HepG2 (cell line): ENCODE data around the gene CORO1A. TPM values are rescaled to one million over a fixed set of nuclear protein-coding genes. Genes with fewer than 3 reads are reported as not detected.

Source experiments
- BHLHE40 ChIP-seq: IDR thresholded peaks from 2 replicates; pipeline ENCODE4 v1.6.1; 2011; ENCODE audit warnings: low read length, improper control_type of control experiment
- CSRNP2 ChIP-seq: sonication (generic); formaldehyde crosslinking; conservative IDR thresholded peaks from 2 replicates; pipeline ENCODE4 v1.8.0; 2022; ENCODE audit warnings: low read depth, missing genetic modification reagents
- GATAD2A ChIP-seq: IDR thresholded peaks from 2 replicates; pipeline ENCODE4 v1.6.1; 2016
- GLMP ChIP-seq: sonication (generic); formaldehyde crosslinking; IDR thresholded peaks from 2 replicates; pipeline ENCODE4 v1.9.0; 2021; ENCODE audit warnings: missing genetic modification reagents, mild to moderate bottlenecking, borderline replicate concordance
- IKZF1 ChIP-seq: fragments of 450-650 bp; IDR thresholded peaks from 2 replicates; pipeline ENCODE4 v1.7.1; 2016
- PRDM15 ChIP-seq: sonication (generic); formaldehyde crosslinking; IDR thresholded peaks from 2 replicates; pipeline ENCODE4 v1.4.0; 2020; ENCODE audit warnings: missing genetic modification reagents
- THAP8 ChIP-seq: sonication (generic); formaldehyde crosslinking; IDR thresholded peaks from 2 replicates; pipeline ENCODE4 v1.5.1; 2020; ENCODE audit warnings: missing genetic modification reagents, mild to moderate bottlenecking, borderline replicate concordance
- ZNF567 ChIP-seq: sonication (generic); formaldehyde crosslinking; IDR thresholded peaks from 2 replicates; pipeline ENCODE4 v1.8.1; 2023; ENCODE audit warnings: mild to moderate bottlenecking, missing genetic modification reagents, borderline replicate concordance
- polyA plus RNA-seq, 8 experiments: library from polyadenylated mRNA; depleted of rRNA in 3 of 8; stranded (reverse) in 7 of 8; unstranded in 1 of 8; fragments of >200 nt; fragmentation: Illumina TruSeq in 4 of 8; extraction: Trizol in 4 of 8; gene quantifications; 2 replicates each; pipeline versions ENCODE4 v1.2.1 to v1.2.3, GENCODE V29; 2011 to 2016; ENCODE audit warnings: low read depth in 4 of 8, missing spikeins in 1 of 8, mixed read lengths in 1 of 8; ENCODE audit not compliant: insufficient read depth in 1 of 8
- total RNA-seq, 5 experiments: library from RNA; depleted of rRNA; stranded (reverse); fragments of >200 nt; fragmentation: Illumina TruSeq; extraction: Trizol; gene quantifications; 2 replicates each; pipeline ENCODE4 v1.2.3, GENCODE V29; 2016; ENCODE audit warnings: low read depth in 1 of 5
- TF ChIP-seq, protein P1 (sequence below): sonication (generic); formaldehyde crosslinking; IDR thresholded peaks from 2 replicates; pipeline ENCODE4 v1.9.0; 2021; ENCODE audit warnings: mild to moderate bottlenecking, missing genetic modification reagents
- TF ChIP-seq, protein P2 (sequence below): sonication (generic); formaldehyde crosslinking; IDR thresholded peaks from 2 replicates; pipeline ENCODE4 v1.4.0; 2020; ENCODE audit warnings: missing genetic modification reagents
- TF ChIP-seq, protein P3 (sequence below): sonication (generic); formaldehyde crosslinking; IDR thresholded peaks from 2 replicates; pipeline ENCODE4 v1.5.0; 2020; ENCODE audit warnings: missing genetic modification reagents

Gene CORO1A
- total and polyA plus RNA-seq, 2 of the 13 experiments (the other 11 are each of a cell fraction or from before 2014, with no cell fraction given): 6.5 to 12.9 TPM

GRCh38 chr16:30183233-30184095, at the start of gene CORO1A (continued):
- TF ChIP-seq, protein P1, sequence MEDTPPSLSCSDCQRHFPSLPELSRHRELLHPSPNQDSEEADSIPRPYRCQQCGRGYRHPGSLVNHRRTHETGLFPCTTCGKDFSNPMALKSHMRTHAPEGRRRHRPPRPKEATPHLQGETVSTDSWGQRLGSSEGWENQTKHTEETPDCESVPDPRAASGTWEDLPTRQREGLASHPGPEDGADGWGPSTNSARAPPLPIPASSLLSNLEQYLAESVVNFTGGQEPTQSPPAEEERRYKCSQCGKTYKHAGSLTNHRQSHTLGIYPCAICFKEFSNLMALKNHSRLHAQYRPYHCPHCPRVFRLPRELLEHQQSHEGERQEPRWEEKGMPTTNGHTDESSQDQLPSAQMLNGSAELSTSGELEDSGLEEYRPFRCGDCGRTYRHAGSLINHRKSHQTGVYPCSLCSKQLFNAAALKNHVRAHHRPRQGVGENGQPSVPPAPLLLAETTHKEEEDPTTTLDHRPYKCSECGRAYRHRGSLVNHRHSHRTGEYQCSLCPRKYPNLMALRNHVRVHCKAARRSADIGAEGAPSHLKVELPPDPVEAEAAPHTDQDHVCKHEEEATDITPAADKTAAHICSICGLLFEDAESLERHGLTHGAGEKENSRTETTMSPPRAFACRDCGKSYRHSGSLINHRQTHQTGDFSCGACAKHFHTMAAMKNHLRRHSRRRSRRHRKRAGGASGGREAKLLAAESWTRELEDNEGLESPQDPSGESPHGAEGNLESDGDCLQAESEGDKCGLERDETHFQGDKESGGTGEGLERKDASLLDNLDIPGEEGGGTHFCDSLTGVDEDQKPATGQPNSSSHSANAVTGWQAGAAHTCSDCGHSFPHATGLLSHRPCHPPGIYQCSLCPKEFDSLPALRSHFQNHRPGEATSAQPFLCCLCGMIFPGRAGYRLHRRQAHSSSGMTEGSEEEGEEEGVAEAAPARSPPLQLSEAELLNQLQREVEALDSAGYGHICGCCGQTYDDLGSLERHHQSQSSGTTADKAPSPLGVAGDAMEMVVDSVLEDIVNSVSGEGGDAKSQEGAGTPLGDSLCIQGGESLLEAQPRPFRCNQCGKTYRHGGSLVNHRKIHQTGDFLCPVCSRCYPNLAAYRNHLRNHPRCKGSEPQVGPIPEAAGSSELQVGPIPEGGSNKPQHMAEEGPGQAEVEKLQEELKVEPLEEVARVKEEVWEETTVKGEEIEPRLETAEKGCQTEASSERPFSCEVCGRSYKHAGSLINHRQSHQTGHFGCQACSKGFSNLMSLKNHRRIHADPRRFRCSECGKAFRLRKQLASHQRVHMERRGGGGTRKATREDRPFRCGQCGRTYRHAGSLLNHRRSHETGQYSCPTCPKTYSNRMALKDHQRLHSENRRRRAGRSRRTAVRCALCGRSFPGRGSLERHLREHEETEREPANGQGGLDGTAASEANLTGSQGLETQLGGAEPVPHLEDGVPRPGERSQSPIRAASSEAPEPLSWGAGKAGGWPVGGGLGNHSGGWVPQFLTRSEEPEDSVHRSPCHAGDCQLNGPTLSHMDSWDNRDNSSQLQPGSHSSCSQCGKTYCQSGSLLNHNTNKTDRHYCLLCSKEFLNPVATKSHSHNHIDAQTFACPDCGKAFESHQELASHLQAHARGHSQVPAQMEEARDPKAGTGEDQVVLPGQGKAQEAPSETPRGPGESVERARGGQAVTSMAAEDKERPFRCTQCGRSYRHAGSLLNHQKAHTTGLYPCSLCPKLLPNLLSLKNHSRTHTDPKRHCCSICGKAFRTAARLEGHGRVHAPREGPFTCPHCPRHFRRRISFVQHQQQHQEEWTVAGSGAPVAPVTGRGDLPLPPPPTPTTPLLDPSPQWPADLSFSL: no peak
- TF ChIP-seq GATAD2A (no peak), PRDM15 (CRISPR knock-in tag) (no peak), IKZF1 (no peak), GLMP (no peak), ZNF567 (CRISPR knock-in tag) (no peak), CSRNP2 (no peak), THAP8 (CRISPR knock-in tag) (no peak), BHLHE40 (no peak)
- TF ChIP-seq, protein P2, sequence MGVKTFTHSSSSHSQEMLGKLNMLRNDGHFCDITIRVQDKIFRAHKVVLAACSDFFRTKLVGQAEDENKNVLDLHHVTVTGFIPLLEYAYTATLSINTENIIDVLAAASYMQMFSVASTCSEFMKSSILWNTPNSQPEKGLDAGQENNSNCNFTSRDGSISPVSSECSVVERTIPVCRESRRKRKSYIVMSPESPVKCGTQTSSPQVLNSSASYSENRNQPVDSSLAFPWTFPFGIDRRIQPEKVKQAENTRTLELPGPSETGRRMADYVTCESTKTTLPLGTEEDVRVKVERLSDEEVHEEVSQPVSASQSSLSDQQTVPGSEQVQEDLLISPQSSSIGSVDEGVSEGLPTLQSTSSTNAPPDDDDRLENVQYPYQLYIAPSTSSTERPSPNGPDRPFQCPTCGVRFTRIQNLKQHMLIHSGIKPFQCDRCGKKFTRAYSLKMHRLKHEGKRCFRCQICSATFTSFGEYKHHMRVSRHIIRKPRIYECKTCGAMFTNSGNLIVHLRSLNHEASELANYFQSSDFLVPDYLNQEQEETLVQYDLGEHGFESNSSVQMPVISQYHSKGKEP: no peak
- TF ChIP-seq, protein P3, sequence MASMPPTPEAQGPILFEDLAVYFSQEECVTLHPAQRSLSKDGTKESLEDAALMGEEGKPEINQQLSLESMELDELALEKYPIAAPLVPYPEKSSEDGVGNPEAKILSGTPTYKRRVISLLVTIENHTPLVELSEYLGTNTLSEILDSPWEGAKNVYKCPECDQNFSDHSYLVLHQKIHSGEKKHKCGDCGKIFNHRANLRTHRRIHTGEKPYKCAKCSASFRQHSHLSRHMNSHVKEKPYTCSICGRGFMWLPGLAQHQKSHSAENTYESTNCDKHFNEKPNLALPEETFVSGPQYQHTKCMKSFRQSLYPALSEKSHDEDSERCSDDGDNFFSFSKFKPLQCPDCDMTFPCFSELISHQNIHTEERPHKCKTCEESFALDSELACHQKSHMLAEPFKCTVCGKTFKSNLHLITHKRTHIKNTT (CRISPR knock-in tag): no peak
